Mesothelial cell of epicardium (in vitro differentiated cells): ENCODE results near the gene METTL3. TPM values are rescaled to one million over a fixed set of nuclear protein-coding genes. Genes with fewer than 3 reads are reported as not detected.

Source experiments
- DNase-seq, 2 experiments: peaks; one replicate each; pipeline ENCODE4 v3.0.0; 2021; ENCODE audit warnings: low spot score in 2 of 2; ENCODE audit not compliant: unreplicated experiment in 2 of 2
- H3K27ac Mint-ChIP-seq: 2 replicates; pipeline ENCODE4 v1.8.0; 2021; ENCODE audit warnings: mixed read lengths
- H3K27me3 Mint-ChIP-seq: 2 replicates; pipeline ENCODE4 v1.8.0; 2021; ENCODE audit warnings: low read depth, mixed read lengths
- H3K36me3 Mint-ChIP-seq: 2 replicates; pipeline ENCODE4 v1.8.0; 2021; ENCODE audit warnings: mixed read lengths
- H3K4me1 Mint-ChIP-seq: 2 replicates; pipeline ENCODE4 v1.8.0; 2021; ENCODE audit warnings: mixed read lengths
- H3K4me3 Mint-ChIP-seq: 2 replicates; pipeline ENCODE4 v1.8.0; 2021; ENCODE audit warnings: mild to moderate bottlenecking, moderate library complexity, mixed read lengths
- H3K9me3 Mint-ChIP-seq: 2 replicates; pipeline ENCODE4 v1.8.0; 2021; ENCODE audit warnings: mixed read lengths
- CTCF ChIP-seq: fragments of 200-600 bp; sonication (generic); IDR thresholded peaks from one replicate; pipeline ENCODE4 v1.5.0; 2021; ENCODE audit warnings: antibody characterized with exemption; ENCODE audit not compliant: unreplicated experiment
- total RNA-seq: library from RNA; stranded (reverse); gene quantifications from 3 replicates; pipeline ENCODE4 v1.2.1, GENCODE V29; 2021

The METTL3 gene
- total RNA-seq, 1 donor from 2014 or later, result 74.4 TPM

DNA sequence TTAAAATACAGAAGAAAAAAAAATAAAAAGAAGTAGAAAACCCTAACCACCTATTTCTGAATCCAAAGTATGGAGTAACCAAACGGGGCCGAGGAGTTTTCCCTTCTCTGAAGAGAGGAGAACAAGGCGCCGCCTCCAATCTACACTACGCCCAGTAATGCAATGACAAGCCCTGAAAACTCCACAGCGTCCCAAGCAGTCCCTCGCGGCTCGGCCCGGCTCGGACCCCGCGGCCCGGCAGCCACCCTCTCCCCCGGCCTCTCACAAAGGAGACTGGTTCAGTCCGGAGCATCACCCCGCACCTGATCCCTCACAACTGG, 55.6 kb downstream of the METTL3 start:
- peak overlapping the region; percentile 100 for H3K27ac Mint-ChIP-seq
- TF ChIP-seq CTCF, result no peak
- peak overlapping the region; percentile 92 for H3K4me3 Mint-ChIP-seq
- peaks cover 4% of the 10 kb centered on the region for H3K36me3 Mint-ChIP-seq
- H3K27me3 Mint-ChIP-seq, result no peaks in the 10 kb centered on the region
- DNase-seq, result no peak
- peaks cover 23% of the 10 kb centered on the region for H3K4me1 Mint-ChIP-seq
- H3K9me3 Mint-ChIP-seq, result no peaks in the 10 kb centered on the region

DNA sequence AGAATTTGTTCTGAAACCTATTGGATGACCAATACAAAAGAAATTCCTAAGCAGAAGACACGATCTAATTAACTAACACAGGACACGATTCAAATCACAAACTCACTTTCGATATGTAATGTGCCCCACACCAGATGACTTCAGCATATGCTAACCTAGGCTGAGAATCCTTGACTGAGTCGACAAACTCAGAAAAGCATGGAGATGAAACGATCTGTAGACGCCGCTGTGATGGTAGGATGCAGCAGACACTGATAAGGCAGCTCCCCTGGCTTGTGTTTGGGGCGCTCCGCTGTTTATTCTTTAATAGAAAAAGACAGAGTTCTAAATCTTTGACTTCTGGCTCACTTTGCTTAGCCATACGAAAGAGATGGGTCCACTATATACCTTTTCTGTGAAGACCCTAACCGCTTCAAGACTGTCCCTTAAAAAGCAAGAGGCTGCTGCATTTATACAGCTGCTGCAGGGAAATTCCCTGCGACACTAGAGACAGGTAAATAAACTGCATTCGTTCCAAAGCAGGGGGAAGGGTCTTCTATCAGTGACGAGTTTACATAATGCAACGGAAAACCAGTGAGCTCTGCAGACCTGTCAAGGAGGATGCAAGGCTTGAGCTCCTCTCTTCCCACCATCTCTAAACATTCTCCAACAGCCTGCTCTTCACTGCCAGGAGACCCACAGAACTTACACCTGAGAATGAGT, 56.1 kb downstream of the METTL3 start:
- Mint-ChIP-seq H3K4me1 (peaks cover 24% of the 10 kb centered on the region), H3K27ac (peak overlapping the region; percentile 100)

DNA sequence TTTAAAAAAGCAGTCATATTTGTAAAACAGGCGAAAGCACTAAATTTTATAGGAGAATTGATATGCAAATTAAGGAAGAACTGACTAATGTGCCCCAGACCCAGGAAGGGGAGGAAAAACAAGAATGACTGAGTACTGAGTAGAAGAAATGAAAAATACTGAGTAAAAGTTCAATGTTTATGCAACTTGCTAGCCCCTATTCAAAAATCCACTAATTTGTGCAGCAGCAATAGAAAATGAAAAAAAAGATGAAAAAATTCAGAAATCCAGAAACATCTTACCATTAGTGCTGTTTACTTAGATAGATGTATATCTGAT, 61.3 kb downstream of the METTL3 start:
- no peaks in the 10 kb centered on the region for H3K36me3 Mint-ChIP-seq
- peak overlapping the region; percentile 68 for H3K27ac Mint-ChIP-seq
- no peak overlapping the region for H3K4me3 Mint-ChIP-seq
- H3K4me1 Mint-ChIP-seq, result peaks cover 22% of the 10 kb centered on the region
- H3K27me3 Mint-ChIP-seq, result no peaks in the 10 kb centered on the region
- TF ChIP-seq CTCF, result no peak
- DNase-seq, result no peak
- H3K9me3 Mint-ChIP-seq, result no peaks in the 10 kb centered on the region

More for the DNA sequence above, 56.1 kb downstream of the METTL3 start:
- Mint-ChIP-seq H3K36me3 (peaks cover 3% of the 10 kb centered on the region), H3K27me3 (no peaks in the 10 kb centered on the region), H3K4me3 (peak overlapping the region; percentile 92), H3K9me3 (no peaks in the 10 kb centered on the region)
- TF ChIP-seq CTCF, result no peak
- no peak for DNase-seq

Other genes starting within 250 kb of the METTL3 start
- gene HNRNPC, start 241.9 kb downstream of the METTL3 start, total RNA-seq, result 669 to 698 TPM (median 675 TPM) in 3 replicates
- 0.29 to 0.35 TPM (median 0.29 TPM) in 3 replicates for gene RPGRIP1, start 231.3 kb downstream of the METTL3 start, total RNA-seq
- gene SUPT16H, start 127.3 kb downstream of the METTL3 start, total RNA-seq, result 102 to 107 TPM (median 104 TPM) in 3 replicates
- gene CHD8, start 55.2 kb downstream of the METTL3 start, total RNA-seq, result 123 to 126 TPM (median 124 TPM) in 3 replicates
- gene RAB2B, start 34.4 kb downstream of the METTL3 start, total RNA-seq, result 38.5 to 44.1 TPM (median 39.5 TPM) in 3 replicates
- 61.1 to 66.3 TPM (median 62.4 TPM) in 3 replicates for gene TOX4, start 34.1 kb downstream of the METTL3 start, total RNA-seq
- gene SALL2, start 15.0 kb upstream of the METTL3 start, total RNA-seq, result 44.6 to 45.2 TPM (median 45.2 TPM) in 3 replicates
- gene OR10G3, start 68.7 kb upstream of the METTL3 start, total RNA-seq, result not detected in 3 replicates
- gene OR10G2, start 123.6 kb upstream of the METTL3 start, total RNA-seq, result not detected in 3 replicates
- gene OR4E2, start 142.5 kb upstream of the METTL3 start, total RNA-seq, result not detected in 3 replicates
- not detected in 3 replicates for gene OR4E1, start 162.5 kb upstream of the METTL3 start, total RNA-seq